Neuronal stem cell (in vitro differentiated cells): ENCODE data around the gene DDT.
"Not testable (repeated sequence)": the region's sequence is repeated elsewhere in the genome, so short reads cannot be mapped to it uniquely, and the experiment has no call there.

Experiments
- DNase-seq: peaks from one replicate; pipeline ENCODE4 v3.0.0-alpha.2; 2013; ENCODE audit warnings: low spot score
- H2AFZ ChIP-seq: one replicate; pipeline ENCODE4 v1.6.1; 2013; ENCODE audit warnings: mild to moderate bottlenecking, low read length, inconsistent platforms
- H2AK5ac ChIP-seq: 2 replicates; pipeline ENCODE4 v1.6.1; 2013; ENCODE audit warnings: low read depth, mild to moderate bottlenecking, inconsistent platforms, low read length, moderate library complexity, mixed read lengths
- H2BK120ac ChIP-seq: 2 replicates; pipeline ENCODE4 v1.6.1; 2013; ENCODE audit warnings: low read depth, mild to moderate bottlenecking, inconsistent platforms, low read length, moderate library complexity, mixed read lengths
- H2BK12ac ChIP-seq: one replicate; pipeline ENCODE4 v1.6.1; 2013; ENCODE audit warnings: low read length, inconsistent platforms
- H2BK15ac ChIP-seq: 2 replicates; pipeline ENCODE4 v1.6.1; 2013; ENCODE audit warnings: mild to moderate bottlenecking, low read length, inconsistent platforms, mixed read lengths
- H2BK5ac ChIP-seq: one replicate; pipeline ENCODE4 v1.6.1; 2013; ENCODE audit warnings: inconsistent platforms, mild to moderate bottlenecking, low read length, moderate library complexity
- H3K14ac ChIP-seq: one replicate; pipeline ENCODE4 v1.6.1; 2013; ENCODE audit warnings: low read length, inconsistent platforms
- H3K18ac ChIP-seq: 2 replicates; pipeline ENCODE4 v1.6.1; 2013; ENCODE audit warnings: low read length, inconsistent platforms
- H3K23ac ChIP-seq: 2 replicates; pipeline ENCODE4 v1.6.1; 2013; ENCODE audit warnings: low read depth, mild to moderate bottlenecking, mixed read lengths, low read length, inconsistent platforms; ENCODE audit not compliant: poor library complexity
- H3K27ac ChIP-seq: replicated peaks from 3 replicates; pipeline ENCODE4 v1.5.1; 2013; ENCODE audit warnings: low read length, inconsistent platforms
- H3K27me3 ChIP-seq, 3 experiments: 2 replicates each; pipeline ENCODE4 v1.6.1; 2013; ENCODE audit warnings: low read length in 3 of 3, mild to moderate bottlenecking in 2 of 3, inconsistent platforms in 1 of 3, low read depth in 1 of 3, mixed read lengths in 1 of 3, moderate library complexity in 1 of 3; ENCODE audit not compliant: control insufficient read depth in 3 of 3, insufficient read depth in 3 of 3
- H3K36me3 ChIP-seq, 2 donors: replicated peaks in 1 of 2; 2 replicates each; pipeline ENCODE4 v1.6.1; 2013; ENCODE audit warnings: low read length in 2 of 2; ENCODE audit not compliant: control insufficient read depth in 2 of 2, insufficient read depth in 2 of 2
- H3K4ac ChIP-seq: 2 replicates; pipeline ENCODE4 v1.6.1; 2013; ENCODE audit warnings: inconsistent platforms, mild to moderate bottlenecking, low read length, moderate library complexity
- H3K4me1 ChIP-seq, 2 donors: 1 replicate in 1 of 2; 2 replicates in 1 of 2; pipeline ENCODE4 v1.6.1; 2013; ENCODE audit warnings: low read length in 2 of 2, low read depth in 1 of 2; ENCODE audit not compliant: control insufficient read depth in 2 of 2, insufficient read depth in 1 of 2
- H3K4me2 ChIP-seq: one replicate; pipeline ENCODE4 v1.6.1; 2013; ENCODE audit warnings: mild to moderate bottlenecking, low read length, inconsistent platforms; ENCODE audit not compliant: insufficient read depth, poor library complexity, severe bottlenecking
- H3K4me3 ChIP-seq, 2 donors: 2 replicates each; pipeline ENCODE4 v1.5.1; 2013; ENCODE audit warnings: low read length in 2 of 2, mild to moderate bottlenecking in 2 of 2, inconsistent platforms in 1 of 2, moderate library complexity in 1 of 2
- H3K79me1 ChIP-seq: one replicate; pipeline ENCODE4 v1.6.1; 2013; ENCODE audit warnings: low read depth, mild to moderate bottlenecking, inconsistent platforms, low read length, moderate library complexity
- H3K9ac ChIP-seq: one replicate; pipeline ENCODE4 v1.6.1; 2013; ENCODE audit warnings: mild to moderate bottlenecking, low read depth, low read length, inconsistent platforms; ENCODE audit not compliant: poor library complexity
- H3K9me3 ChIP-seq, 2 donors: replicated peaks in 1 of 2; 2 replicates each; pipeline versions ENCODE3 to v1.6.1; 2013; ENCODE audit warnings: low read length in 2 of 2, mild to moderate bottlenecking in 2 of 2, inconsistent platforms in 1 of 2, low read depth in 1 of 2, mixed read lengths in 1 of 2, moderate library complexity in 1 of 2; ENCODE audit not compliant: control insufficient read depth in 2 of 2, insufficient read depth in 1 of 2
- H4K8ac ChIP-seq: one replicate; pipeline ENCODE4 v1.6.1; 2013; ENCODE audit warnings: low read depth, mild to moderate bottlenecking, inconsistent platforms, low read length, moderate library complexity
- H4K91ac ChIP-seq: one replicate; pipeline ENCODE4 v1.6.1; 2013; ENCODE audit warnings: low read length, low read depth, mild to moderate bottlenecking, inconsistent platforms; ENCODE audit not compliant: poor library complexity
- WGBS, 2 donors: extraction: QIAGEN DNeasy Blood & Tissue Kit; methylation state at CpG; one replicate each; pipeline ENCODE4 v1.1.7; 2013; ENCODE audit warnings: missing lambda C conversion rate in 2 of 2, mixed read lengths in 1 of 2; ENCODE audit not compliant: insufficient read length in 2 of 2, insufficient replicate concordance in 1 of 2; ENCODE audit errors: extremely low coverage in 2 of 2; 5-methylcytosine and 5-hydroxymethylcytosine counted together

DDT gene

GRCh38 chr22:23947391-23947790, 26.9 kb downstream of the DDT start:
- not testable (repeated sequence) for H2AFZ ChIP-seq

DNA sequence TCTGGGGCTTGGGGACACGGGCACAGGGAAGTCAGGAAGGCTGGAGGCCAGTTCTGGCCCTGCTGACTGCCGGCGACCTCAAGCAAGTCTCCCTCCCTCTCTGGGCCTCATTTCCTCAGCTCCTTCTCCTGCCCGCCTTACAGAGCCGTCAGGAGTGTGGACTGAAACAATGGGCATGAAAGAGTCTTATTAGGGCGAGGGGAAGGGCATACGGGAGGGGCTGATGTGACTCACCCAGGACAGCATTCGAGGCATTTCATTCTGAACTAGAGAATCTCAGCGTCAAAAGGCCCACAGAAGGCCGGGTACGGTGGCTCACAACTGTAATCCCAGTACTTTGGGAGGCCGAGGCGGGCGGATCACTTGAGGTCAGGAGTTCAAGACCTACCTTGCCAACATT, 34.1 kb downstream of the DDT start:
- not testable (repeated sequence) for H3K27ac ChIP-seq, H4K8ac ChIP-seq, H3K9ac ChIP-seq, DNase-seq, H3K36me3 ChIP-seq, H4K91ac ChIP-seq, H2AK5ac ChIP-seq, H3K27me3 ChIP-seq, H3K4me3 ChIP-seq, H3K14ac ChIP-seq, H2BK120ac ChIP-seq, H3K4ac ChIP-seq, H2BK15ac ChIP-seq, H3K4me2 ChIP-seq, H2BK12ac ChIP-seq, H2BK5ac ChIP-seq, H3K18ac ChIP-seq, H2AFZ ChIP-seq, H3K4me1 ChIP-seq, H3K9me3 ChIP-seq, H3K23ac ChIP-seq, H3K79me1 ChIP-seq
- no CpG with 5 or more reads among the region's 14 CpGs for WGBS, 2 donors

More at GRCh38 chr22:23947391-23947790, 26.9 kb downstream of the DDT start:
- not testable (repeated sequence) for H4K91ac ChIP-seq, H2BK5ac ChIP-seq, H2AK5ac ChIP-seq, H2BK120ac ChIP-seq, H3K27me3 ChIP-seq, H2BK12ac ChIP-seq, H3K36me3 ChIP-seq, H3K27ac ChIP-seq, H3K14ac ChIP-seq, H3K9me3 ChIP-seq, H4K8ac ChIP-seq, H3K4me3 ChIP-seq, H3K79me1 ChIP-seq, H3K18ac ChIP-seq, H3K4me2 ChIP-seq, H3K23ac ChIP-seq, H3K9ac ChIP-seq, DNase-seq, H2BK15ac ChIP-seq, H3K4ac ChIP-seq, H3K4me1 ChIP-seq
- WGBS, 2 donors = no CpG with 5 or more reads among the region's 3 CpGs

GRCh38 chr22:23939017-23939357, 35.3 kb downstream of the DDT start:
- Histone ChIP-seq H3K4me1 (peaks cover 0 to 3% of the 10 kb centered on the region in 2 donors), H3K23ac (no peak overlapping the region), H3K79me1 (no peaks in the 10 kb centered on the region), H2BK15ac (no peak overlapping the region), H3K4ac (no peak overlapping the region), H3K18ac (no peak overlapping the region), H2BK12ac (no peak overlapping the region), H3K27me3 (no peaks in the 10 kb centered on the region), H2AFZ (peak overlapping the region; percentile 53), H3K36me3 (no peaks in the 10 kb centered on the region), H3K14ac (no peak overlapping the region), H3K9ac (no peak overlapping the region), H4K8ac (no peak overlapping the region), H4K91ac (no peak overlapping the region), H2BK120ac (no peak overlapping the region), H3K9me3 (no peaks in the 10 kb centered on the region), H3K4me2 (no peak overlapping the region), H3K27ac (no peak overlapping the region), H2BK5ac (no peak overlapping the region), H3K4me3 (no peak overlapping the region), H2AK5ac (no peak overlapping the region)
- DNase-seq = no peak
- no CpG with 5 or more reads among the region's 3 CpGs for WGBS, 2 donors

DNA sequence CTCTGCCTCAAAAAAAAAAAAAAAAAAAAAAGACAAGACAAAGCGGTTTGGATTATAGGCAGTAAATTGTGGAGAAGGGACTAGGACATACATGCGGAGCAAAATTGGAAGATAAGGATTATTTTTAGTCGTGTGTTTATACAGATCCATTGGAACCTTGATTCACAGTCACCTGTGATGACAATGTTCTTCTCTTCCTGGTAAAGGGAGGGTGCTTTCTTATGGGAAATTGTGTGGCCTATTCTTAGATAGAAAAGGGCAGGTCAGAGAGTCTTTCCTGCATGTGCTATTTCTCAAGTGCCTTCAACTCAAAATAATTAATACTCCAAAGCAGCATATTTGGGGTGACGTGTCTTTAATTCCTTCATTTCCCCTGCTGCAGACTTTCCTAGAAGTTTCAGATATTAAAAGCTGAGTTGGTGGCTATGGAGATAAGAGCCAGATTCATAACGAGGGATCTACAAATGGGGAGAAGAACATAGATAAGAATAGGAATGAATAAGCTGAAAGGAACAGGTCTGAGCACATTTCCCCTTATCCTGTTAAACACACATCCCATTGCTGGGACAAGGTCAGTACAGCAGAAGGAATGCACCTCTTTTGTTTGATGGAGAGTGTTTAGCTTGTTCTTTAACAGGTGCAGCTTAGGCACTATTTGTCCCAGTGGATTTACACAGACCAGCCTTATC, 35.8 kb downstream of the DDT start:
- 100% methylated on average over 1 of the region's 5 CpGs; no CpG with 5 or more reads in 1 of the 2 donors for WGBS, 2 donors
- Histone ChIP-seq H3K79me1 (no peaks in the 10 kb centered on the region), H3K4me3 (no peak overlapping the region), H3K27me3 (no peaks in the 10 kb centered on the region), H2AFZ (peak overlapping the region; percentile 53), H3K4me2 (no peak overlapping the region), H3K18ac (no peak overlapping the region), H2AK5ac (no peak overlapping the region), H2BK12ac (no peak overlapping the region), H3K4me1 (peaks cover 0 to 3% of the 10 kb centered on the region in 2 donors), H2BK5ac (no peak overlapping the region), H2BK120ac (no peak overlapping the region), H3K14ac (no peak overlapping the region), H2BK15ac (no peak overlapping the region), H3K36me3 (no peaks in the 10 kb centered on the region), H3K27ac (no peak overlapping the region), H4K91ac (no peak overlapping the region), H3K23ac (no peak overlapping the region), H3K9me3 (no peaks in the 10 kb centered on the region), H4K8ac (no peak overlapping the region), H3K9ac (no peak overlapping the region), H3K4ac (no peak overlapping the region)
- no peak for DNase-seq
